ENCODE results near the gene ZNF672. TPM values are rescaled to one million over a fixed set of nuclear protein-coding genes. Genes with fewer than 3 reads are reported as not detected.

Gene ZNF672
- total and polyA plus RNA-seq, 2 experiments from 2014 or later = 10.3 to 39.7 TPM

- Histone ChIP-seq H3K4me2 (no peak overlapping the region), H3K9me2 (ENCODE audit: insufficient read depth) (no peaks in the 10 kb centered on the region), H3K4me3 (no peak overlapping the region), H4K20me1 (replicated peaks; ENCODE audit: insufficient read depth) (peaks cover 22% of the 10 kb centered on the region), H2AFZ (no peak overlapping the region), H3K27ac (ENCODE audit: low read depth) (no peak overlapping the region), H3K27me3 (ENCODE audit: insufficient read depth) (peaks cover 23% of the 10 kb centered on the region), H3K36me3 (ENCODE audit: insufficient read depth) (no peaks in the 10 kb centered on the region), H3K79me2 (replicated peaks; ENCODE audit: insufficient read depth) (no peaks in the 10 kb centered on the region; the same call in 1 of the 2 replicates), H3F3A (replicated peaks; ENCODE audit: low read depth) (peaks cover 7% of the 10 kb centered on the region), H3K4me1 (ENCODE audit: insufficient read depth) (peaks cover 10% of the 10 kb centered on the region; the same call in 1 of the 2 replicates)
- no peak for TF ChIP-seq CREB1 (CRISPR knock-in tag; IDR thresholded peaks at IDR 0.05; ENCODE audit: low read depth)
- no peak for TF ChIP-seq ZNF114 (CRISPR knock-in tag; IDR thresholded peaks at IDR 0.05)
- TF ChIP-seq POLR2AphosphoS5 (IDR thresholded peaks at IDR 0.05; ENCODE audit: low read depth) = no peak
- no peak for TF ChIP-seq EZH2 (IDR thresholded peaks at IDR 0.05; ENCODE audit: low read depth, unreplicated experiment)
- TF ChIP-seq EZH2phosphoT487 (IDR thresholded peaks at IDR 0.05; ENCODE audit: unreplicated experiment) = no peak
- TF ChIP-seq, protein P1, sequence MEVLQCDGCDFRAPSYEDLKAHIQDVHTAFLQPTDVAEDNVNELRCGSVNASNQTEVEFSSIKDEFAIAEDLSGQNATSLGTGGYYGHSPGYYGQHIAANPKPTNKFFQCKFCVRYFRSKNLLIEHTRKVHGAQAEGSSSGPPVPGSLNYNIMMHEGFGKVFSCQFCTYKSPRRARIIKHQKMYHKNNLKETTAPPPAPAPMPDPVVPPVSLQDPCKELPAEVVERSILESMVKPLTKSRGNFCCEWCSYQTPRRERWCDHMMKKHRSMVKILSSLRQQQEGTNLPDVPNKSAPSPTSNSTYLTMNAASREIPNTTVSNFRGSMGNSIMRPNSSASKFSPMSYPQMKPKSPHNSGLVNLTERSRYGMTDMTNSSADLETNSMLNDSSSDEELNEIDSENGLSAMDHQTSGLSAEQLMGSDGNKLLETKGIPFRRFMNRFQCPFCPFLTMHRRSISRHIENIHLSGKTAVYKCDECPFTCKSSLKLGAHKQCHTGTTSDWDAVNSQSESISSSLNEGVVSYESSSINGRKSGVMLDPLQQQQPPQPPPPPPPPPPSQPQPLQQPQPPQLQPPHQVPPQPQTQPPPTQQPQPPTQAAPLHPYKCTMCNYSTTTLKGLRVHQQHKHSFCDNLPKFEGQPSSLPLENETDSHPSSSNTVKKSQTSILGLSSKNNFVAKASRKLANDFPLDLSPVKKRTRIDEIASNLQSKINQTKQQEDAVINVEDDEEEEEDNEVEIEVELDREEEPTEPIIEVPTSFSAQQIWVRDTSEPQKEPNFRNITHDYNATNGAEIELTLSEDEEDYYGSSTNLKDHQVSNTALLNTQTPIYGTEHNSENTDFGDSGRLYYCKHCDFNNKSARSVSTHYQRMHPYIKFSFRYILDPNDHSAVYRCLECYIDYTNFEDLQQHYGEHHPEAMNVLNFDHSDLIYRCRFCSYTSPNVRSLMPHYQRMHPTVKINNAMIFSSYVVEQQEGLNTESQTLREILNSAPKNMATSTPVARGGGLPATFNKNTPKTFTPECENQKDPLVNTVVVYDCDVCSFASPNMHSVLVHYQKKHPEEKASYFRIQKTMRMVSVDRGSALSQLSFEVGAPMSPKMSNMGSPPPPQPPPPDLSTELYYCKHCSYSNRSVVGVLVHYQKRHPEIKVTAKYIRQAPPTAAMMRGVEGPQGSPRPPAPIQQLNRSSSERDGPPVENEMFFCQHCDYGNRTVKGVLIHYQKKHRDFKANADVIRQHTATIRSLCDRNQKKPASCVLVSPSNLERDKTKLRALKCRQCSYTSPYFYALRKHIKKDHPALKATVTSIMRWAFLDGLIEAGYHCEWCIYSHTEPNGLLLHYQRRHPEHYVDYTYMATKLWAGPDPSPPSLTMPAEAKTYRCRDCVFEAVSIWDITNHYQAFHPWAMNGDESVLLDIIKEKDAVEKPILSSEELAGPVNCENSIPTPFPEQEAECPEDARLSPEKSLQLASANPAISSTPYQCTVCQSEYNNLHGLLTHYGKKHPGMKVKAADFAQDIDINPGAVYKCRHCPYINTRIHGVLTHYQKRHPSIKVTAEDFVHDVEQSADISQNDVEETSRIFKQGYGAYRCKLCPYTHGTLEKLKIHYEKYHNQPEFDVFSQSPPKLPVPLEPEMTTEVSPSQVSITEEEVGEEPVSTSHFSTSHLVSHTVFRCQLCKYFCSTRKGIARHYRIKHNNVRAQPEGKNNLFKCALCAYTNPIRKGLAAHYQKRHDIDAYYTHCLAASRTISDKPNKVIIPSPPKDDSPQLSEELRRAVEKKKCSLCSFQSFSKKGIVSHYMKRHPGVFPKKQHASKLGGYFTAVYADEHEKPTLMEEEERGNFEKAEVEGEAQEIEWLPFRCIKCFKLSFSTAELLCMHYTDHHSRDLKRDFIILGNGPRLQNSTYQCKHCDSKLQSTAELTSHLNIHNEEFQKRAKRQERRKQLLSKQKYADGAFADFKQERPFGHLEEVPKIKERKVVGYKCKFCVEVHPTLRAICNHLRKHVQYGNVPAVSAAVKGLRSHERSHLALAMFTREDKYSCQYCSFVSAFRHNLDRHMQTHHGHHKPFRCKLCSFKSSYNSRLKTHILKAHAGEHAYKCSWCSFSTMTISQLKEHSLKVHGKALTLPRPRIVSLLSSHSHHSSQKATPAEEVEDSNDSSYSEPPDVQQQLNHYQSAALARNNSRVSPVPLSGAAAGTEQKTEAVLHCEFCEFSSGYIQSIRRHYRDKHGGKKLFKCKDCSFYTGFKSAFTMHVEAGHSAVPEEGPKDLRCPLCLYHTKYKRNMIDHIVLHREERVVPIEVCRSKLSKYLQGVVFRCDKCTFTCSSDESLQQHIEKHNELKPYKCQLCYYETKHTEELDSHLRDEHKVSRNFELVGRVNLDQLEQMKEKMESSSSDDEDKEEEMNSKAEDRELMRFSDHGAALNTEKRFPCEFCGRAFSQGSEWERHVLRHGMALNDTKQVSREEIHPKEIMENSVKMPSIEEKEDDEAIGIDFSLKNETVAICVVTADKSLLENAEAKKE (CRISPR knock-in tag; IDR thresholded peaks at IDR 0.05) = no peak
- TF ChIP-seq JUNB (IDR thresholded peaks at IDR 0.05; ENCODE audit: unreplicated experiment) = no peak
- no peak for TF ChIP-seq ZNF331 (CRISPR knock-in tag; IDR thresholded peaks at IDR 0.05; ENCODE audit: low read depth)
- no peak for TF ChIP-seq NANOG (IDR thresholded peaks at IDR 0.05; ENCODE audit: borderline replicate concordance)
- TF ChIP-seq, protein P2, sequence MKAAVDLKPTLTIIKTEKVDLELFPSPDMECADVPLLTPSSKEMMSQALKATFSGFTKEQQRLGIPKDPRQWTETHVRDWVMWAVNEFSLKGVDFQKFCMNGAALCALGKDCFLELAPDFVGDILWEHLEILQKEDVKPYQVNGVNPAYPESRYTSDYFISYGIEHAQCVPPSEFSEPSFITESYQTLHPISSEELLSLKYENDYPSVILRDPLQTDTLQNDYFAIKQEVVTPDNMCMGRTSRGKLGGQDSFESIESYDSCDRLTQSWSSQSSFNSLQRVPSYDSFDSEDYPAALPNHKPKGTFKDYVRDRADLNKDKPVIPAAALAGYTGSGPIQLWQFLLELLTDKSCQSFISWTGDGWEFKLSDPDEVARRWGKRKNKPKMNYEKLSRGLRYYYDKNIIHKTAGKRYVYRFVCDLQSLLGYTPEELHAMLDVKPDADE (IDR thresholded peaks at IDR 0.05) = no peak
- TF ChIP-seq STAT1 (IDR thresholded peaks at IDR 0.05; ENCODE audit: unreplicated experiment) = no peak
- TF ChIP-seq, protein P3, sequence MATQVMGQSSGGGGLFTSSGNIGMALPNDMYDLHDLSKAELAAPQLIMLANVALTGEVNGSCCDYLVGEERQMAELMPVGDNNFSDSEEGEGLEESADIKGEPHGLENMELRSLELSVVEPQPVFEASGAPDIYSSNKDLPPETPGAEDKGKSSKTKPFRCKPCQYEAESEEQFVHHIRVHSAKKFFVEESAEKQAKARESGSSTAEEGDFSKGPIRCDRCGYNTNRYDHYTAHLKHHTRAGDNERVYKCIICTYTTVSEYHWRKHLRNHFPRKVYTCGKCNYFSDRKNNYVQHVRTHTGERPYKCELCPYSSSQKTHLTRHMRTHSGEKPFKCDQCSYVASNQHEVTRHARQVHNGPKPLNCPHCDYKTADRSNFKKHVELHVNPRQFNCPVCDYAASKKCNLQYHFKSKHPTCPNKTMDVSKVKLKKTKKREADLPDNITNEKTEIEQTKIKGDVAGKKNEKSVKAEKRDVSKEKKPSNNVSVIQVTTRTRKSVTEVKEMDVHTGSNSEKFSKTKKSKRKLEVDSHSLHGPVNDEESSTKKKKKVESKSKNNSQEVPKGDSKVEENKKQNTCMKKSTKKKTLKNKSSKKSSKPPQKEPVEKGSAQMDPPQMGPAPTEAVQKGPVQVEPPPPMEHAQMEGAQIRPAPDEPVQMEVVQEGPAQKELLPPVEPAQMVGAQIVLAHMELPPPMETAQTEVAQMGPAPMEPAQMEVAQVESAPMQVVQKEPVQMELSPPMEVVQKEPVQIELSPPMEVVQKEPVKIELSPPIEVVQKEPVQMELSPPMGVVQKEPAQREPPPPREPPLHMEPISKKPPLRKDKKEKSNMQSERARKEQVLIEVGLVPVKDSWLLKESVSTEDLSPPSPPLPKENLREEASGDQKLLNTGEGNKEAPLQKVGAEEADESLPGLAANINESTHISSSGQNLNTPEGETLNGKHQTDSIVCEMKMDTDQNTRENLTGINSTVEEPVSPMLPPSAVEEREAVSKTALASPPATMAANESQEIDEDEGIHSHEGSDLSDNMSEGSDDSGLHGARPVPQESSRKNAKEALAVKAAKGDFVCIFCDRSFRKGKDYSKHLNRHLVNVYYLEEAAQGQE (IDR thresholded peaks at IDR 0.05; ENCODE audit: unreplicated experiment) = no peak
- TF ChIP-seq, protein P4, sequence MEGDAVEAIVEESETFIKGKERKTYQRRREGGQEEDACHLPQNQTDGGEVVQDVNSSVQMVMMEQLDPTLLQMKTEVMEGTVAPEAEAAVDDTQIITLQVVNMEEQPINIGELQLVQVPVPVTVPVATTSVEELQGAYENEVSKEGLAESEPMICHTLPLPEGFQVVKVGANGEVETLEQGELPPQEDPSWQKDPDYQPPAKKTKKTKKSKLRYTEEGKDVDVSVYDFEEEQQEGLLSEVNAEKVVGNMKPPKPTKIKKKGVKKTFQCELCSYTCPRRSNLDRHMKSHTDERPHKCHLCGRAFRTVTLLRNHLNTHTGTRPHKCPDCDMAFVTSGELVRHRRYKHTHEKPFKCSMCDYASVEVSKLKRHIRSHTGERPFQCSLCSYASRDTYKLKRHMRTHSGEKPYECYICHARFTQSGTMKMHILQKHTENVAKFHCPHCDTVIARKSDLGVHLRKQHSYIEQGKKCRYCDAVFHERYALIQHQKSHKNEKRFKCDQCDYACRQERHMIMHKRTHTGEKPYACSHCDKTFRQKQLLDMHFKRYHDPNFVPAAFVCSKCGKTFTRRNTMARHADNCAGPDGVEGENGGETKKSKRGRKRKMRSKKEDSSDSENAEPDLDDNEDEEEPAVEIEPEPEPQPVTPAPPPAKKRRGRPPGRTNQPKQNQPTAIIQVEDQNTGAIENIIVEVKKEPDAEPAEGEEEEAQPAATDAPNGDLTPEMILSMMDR (conservative IDR thresholded peaks at IDR 0.05; ENCODE audit: low read depth in 2 of 2) = no peak
- H3K4me3 Mint-ChIP-seq = no peak overlapping the region
- peaks cover 24% of the 10 kb centered on the region for H3K36me3 Mint-ChIP-seq (ENCODE audit: low read depth)
- no peak for DNase-seq (ENCODE audit: low spot score)
- H3K9me3 Mint-ChIP-seq = no peaks in the 10 kb centered on the region
- H3K27me3 Mint-ChIP-seq (ENCODE audit: insufficient read depth, low read depth, poor library complexity) = peaks cover 8% of the 10 kb centered on the region
- no peak for ATAC-seq
- no peak overlapping the region for H3K27ac Mint-ChIP-seq
- peaks cover 13% of the 10 kb centered on the region for H3K4me1 Mint-ChIP-seq
Measured at GRCh38 chr1:248842781-248843331, 4.8 kb downstream of the ZNF672 start.
